Stomach (tissue), 9 donors: Measurements from ENCODE around the gene CREB1. TPM values are rescaled to one million over a fixed set of nuclear protein-coding genes. Genes with fewer than 3 reads are reported as not detected.

Experiments used
- DNase-seq, 2 donors: peaks; one replicate each; pipeline versions ENCODE4 v3.0.0 to v3.0.0-alpha.2; 2013 to 2019
- H3K27ac ChIP-seq, 5 donors: fragments of 200-600 bp in 4 of 5; sonication (generic) in 4 of 5; one replicate each; pipeline ENCODE4 v1.5.1; 2013 to 2019; ENCODE audit warnings: mild to moderate bottlenecking in 1 of 5, moderate library complexity in 1 of 5
- H3K27me3 ChIP-seq, 3 donors: fragments of 200-600 bp; sonication (generic); one replicate each; pipeline ENCODE4 v1.5.1; 2017 to 2019; ENCODE audit warnings: mixed run types in 1 of 3
- H3K36me3 ChIP-seq, 4 donors: fragments of 200-600 bp; sonication (generic); 1 replicate in 3 of 4; 2 replicates in 1 of 4; pipeline ENCODE4 v1.5.1; 2016 to 2019
- H3K4me1 ChIP-seq, 4 donors: fragments of 200-600 bp; sonication (generic); one replicate each; pipeline ENCODE4 v1.5.1; 2016 to 2019
- H3K4me3 ChIP-seq, 4 donors: fragments of 200-600 bp; sonication (generic) in 3 of 4; one replicate each; pipeline ENCODE4 v1.5.1; 2016 to 2019; ENCODE audit warnings: mild to moderate bottlenecking in 1 of 4
- H3K9me3 ChIP-seq, 4 donors: fragments of 200-600 bp; sonication (generic); one replicate each; pipeline ENCODE4 v1.5.1; 2016 to 2019
- CTCF ChIP-seq, 7 experiments: fragments of 450-650 bp in 4 of 7; fragments of 200-600 bp in 3 of 7; sonication (generic) in 3 of 7; IDR thresholded peaks; one replicate each; pipeline ENCODE4 v1.5.1; 2016 to 2019; ENCODE audit warnings: antibody characterized with exemption in 7 of 7, control low read depth in 2 of 7, mild to moderate bottlenecking in 1 of 7
- EP300 ChIP-seq: sonication (generic); formaldehyde crosslinking; IDR thresholded peaks from one replicate; pipeline ENCODE4 v1.6.1; 2017; ENCODE audit warnings: antibody characterized with exemption
- POLR2A ChIP-seq, 4 donors: fragments of 450-650 bp; IDR thresholded peaks; one replicate each; pipeline ENCODE4 v1.6.1; 2016; ENCODE audit warnings: antibody characterized with exemption in 4 of 4, control low read depth in 2 of 4, mild to moderate bottlenecking in 1 of 4, moderate library complexity in 1 of 4
- POLR2AphosphoS5 ChIP-seq, 3 donors: sonication (generic); formaldehyde crosslinking; IDR thresholded peaks; one replicate each; pipeline ENCODE4 v1.6.1; 2016; ENCODE audit warnings: antibody characterized with exemption in 3 of 3
- WGBS, 5 donors: extraction: QIAGEN DNeasy Blood & Tissue Kit in 3 of 5; methylation state at CpG; one replicate each; pipeline versions ENCODE4 v1.1.5 to v1.1.7; 2013 to 2018; 5-methylcytosine and 5-hydroxymethylcytosine counted together
- intact Hi-C: fragments of 100-400 bp; cut with DNase I; formaldehyde crosslinking; loops from one replicate; pipeline ENCODE4 v1.15.1; 2023; ENCODE audit warnings: low total_unique reads
- polyA plus RNA-seq, 3 donors: library from polyadenylated mRNA; stranded (reverse); fragments of 200-250 nt; gene quantifications; one replicate each; pipeline ENCODE4 v1.2.3, GENCODE V29; 2013
- total RNA-seq, 5 donors: library from RNA; depleted of rRNA; stranded (reverse); fragments of >200 nt; gene quantifications; one replicate each; pipeline versions ENCODE4 v1.1.0 to v1.2.3, GENCODE V29; 2014 to 2016
- donor health status: healthy with polysubstance abuse.
- donor health status: Bipolar disorder and iron deficiency.
- donor health status: healthy.

The CREB1 gene
- total and polyA plus RNA-seq, 8 donors: 5.2 to 58.6 (median 16.3) TPM

DNA sequence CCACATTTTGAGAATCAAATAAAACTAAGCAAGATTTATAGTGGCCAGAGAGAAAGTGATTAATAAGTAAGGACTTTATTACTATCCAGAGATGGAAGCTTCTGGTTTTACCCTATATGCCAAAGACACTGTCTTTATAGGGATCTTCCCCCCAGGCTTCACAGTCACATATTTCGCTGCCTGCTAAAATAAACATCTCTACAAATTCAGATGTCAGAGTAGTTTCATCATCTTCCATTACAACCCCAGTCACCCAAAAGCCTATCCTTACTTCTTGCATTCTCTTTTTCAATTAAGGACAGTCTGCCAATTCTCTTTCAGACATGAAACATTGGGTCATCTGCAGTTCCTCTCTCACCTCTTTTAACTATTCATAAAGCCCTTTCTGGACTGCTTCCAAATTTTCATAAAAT lies 28.3 kb downstream of the CREB1 start:
- Histone ChIP-seq H3K4me3 (no peak overlapping the region), H3K27me3 (no peaks in the 10 kb centered on the region), H3K36me3 (peaks cover 6 to 49% (median 35%) of the 10 kb centered on the region in 4 donors), H3K4me1 (peaks cover 0 to 21% (median 6%) of the 10 kb centered on the region in 4 donors), H3K27ac (no peak overlapping the region), H3K9me3 (no peaks in the 10 kb centered on the region)
- TF ChIP-seq CTCF (IDR thresholded peaks at IDR 0.05): no peak
- no peak for TF ChIP-seq EP300
- 63 to 88% (median 88%) methylated on average over 1 of the region's 1 CpG for WGBS, 5 donors
- no peak for DNase-seq
- intact Hi-C loops: no loop called here

GRCh38 chr2:207561386-207562080 lies 31.8 kb downstream of the CREB1 start:
- peaks cover 6 to 60% (median 43%) of the 10 kb centered on the region in 4 donors for H3K36me3 ChIP-seq
- peaks cover 0 to 18% (median 2%) of the 10 kb centered on the region in 4 donors for H3K4me1 ChIP-seq
- intact Hi-C loops: no loop called here
- no peaks in the 10 kb centered on the region for H3K9me3 ChIP-seq
- H3K4me3 ChIP-seq: no peak overlapping the region
- TF ChIP-seq POLR2AphosphoS5 (IDR thresholded peaks at IDR 0.05) (no peak), EP300 (no peak), POLR2A (IDR thresholded peaks at IDR 0.05) (no peak), CTCF (IDR thresholded peaks at IDR 0.05) (no peak)
- DNase-seq: no peak
- no peak overlapping the region for H3K27ac ChIP-seq
- H3K27me3 ChIP-seq: no peaks in the 10 kb centered on the region
- WGBS, 5 donors: 81 to 86% (median 82%) methylated on average over 6 of the region's 6 CpGs

DNA sequence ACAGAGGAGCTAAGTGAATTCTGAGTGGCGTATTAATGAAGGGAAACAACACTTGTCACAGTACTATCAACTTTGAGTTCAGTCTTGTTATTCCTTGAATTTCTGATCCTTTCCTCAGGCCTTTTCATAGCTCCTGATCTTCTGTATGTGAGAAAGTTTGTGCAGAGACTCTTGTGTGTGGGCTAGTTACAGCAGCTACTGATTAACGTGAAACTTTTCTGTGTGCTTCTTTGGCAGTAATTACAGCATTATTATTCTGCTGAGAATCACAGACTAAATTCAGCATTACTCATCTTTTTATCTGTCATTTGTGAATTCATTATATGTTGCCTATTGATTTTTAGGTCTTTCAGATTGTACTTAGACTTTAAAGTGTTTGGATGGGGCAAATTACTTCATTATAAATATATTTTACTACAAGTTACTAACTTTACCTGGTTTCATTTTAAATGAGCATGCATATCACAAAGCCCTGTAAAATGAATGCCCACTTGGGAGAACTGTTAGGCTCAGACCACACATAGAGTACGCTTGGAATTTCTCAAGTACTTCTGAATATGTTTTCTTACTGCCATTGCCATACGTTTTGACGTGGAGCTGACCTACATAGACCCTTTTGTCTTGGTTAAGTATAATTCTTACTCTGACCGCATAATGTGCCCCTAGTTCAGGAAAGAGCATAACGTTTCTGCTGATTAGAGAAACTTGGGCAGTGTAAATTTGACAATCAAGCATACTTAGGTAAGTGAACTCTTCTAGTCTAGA lies 36.2 kb downstream of the CREB1 start:
- WGBS, 5 donors: 78 to 87% (median 83%) methylated on average over 7 of the region's 7 CpGs
- TF ChIP-seq EP300: no peak
- TF ChIP-seq POLR2A (IDR thresholded peaks at IDR 0.05): no peak
- no peak for TF ChIP-seq CTCF (IDR thresholded peaks at IDR 0.05)
- no peak for TF ChIP-seq POLR2AphosphoS5 (IDR thresholded peaks at IDR 0.05)
- intact Hi-C loops: no loop called here
- Histone ChIP-seq H3K4me1 (peaks cover 0 to 8% (median 0%) of the 10 kb centered on the region in 4 donors), H3K36me3 (peaks cover 6 to 73% (median 56%) of the 10 kb centered on the region in 4 donors), H3K27me3 (no peaks in the 10 kb centered on the region), H3K27ac (no peak overlapping the region), H3K9me3 (no peaks in the 10 kb centered on the region), H3K4me3 (no peak overlapping the region)
- DNase-seq: no peak

DNA sequence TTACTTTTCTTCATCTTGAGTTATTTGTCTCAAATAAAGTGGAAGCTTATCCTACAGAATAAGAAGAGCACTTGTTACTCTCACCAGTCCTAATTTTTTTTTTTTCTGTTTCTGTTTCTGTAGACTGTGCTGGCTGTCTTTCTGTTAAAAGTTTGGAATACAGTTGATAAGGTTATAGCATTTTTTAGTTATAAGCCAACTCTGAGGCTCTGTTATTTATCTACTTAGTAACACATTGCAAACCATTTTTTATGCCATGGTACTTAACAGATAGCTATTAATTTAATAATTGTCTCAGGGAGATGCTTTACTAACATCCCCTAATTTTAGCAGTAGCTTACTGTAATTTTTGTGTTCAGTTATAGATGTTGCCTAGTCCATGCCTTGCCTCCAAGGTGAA lies 37.9 kb downstream of the CREB1 start:
- Histone ChIP-seq H3K27me3 (no peaks in the 10 kb centered on the region), H3K4me1 (no peaks in the 10 kb centered on the region), H3K36me3 (peaks cover 3 to 76% (median 60%) of the 10 kb centered on the region in 4 donors), H3K9me3 (no peaks in the 10 kb centered on the region), H3K27ac (no peak overlapping the region), H3K4me3 (no peak overlapping the region)
- intact Hi-C loops: no loop called here
- TF ChIP-seq EP300: no peak
- no peak for TF ChIP-seq POLR2A (IDR thresholded peaks at IDR 0.05)
- no peak for TF ChIP-seq POLR2AphosphoS5 (IDR thresholded peaks at IDR 0.05)
- TF ChIP-seq CTCF (IDR thresholded peaks at IDR 0.05): no peak
- DNase-seq: no peak
